ENCODE measurements around the gene UBA6. TPM values are rescaled to one million over a fixed set of nuclear protein-coding genes. Genes with fewer than 3 reads are reported as not detected.
"Not testable (repeated sequence)": the region's sequence is repeated elsewhere in the genome, so short reads cannot be mapped to it uniquely, and the experiment has no call there.

UBA6 gene
- total RNA-seq, 1 donor from 2014 or later: 39.8 TPM

DNA sequence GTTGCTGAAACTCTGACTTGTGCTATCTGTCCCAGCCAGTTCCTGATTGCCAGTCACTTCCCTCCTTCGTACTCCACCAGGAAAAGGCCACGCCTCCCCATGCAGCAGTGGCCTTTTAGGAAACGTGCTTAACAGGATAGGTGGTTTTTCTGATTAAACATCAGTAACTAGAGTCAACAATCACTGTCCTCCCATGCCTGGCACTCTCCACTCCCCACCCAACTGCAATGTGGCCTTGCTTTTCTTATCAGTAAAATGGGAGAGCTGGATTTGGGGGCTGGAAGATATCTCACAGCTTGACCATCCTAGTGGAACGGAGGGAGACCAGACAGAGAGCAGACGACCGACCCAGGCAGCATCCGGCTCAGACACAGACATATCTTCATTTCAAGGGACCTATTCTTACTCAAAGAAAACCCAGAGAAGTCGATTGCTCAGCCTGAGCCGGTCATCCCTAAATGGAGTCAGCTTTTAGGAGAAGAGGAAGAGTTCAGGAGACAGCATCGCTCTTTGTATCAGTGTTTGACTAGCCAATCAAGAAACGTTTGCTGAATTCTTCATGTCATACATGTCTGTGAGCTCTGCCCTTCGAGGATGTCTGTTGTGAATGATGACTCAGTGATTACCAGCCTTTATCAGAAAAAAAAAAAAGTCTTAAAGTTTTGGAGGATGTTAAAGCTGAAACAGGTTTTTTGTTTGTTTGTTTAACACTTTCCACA, 12.7 kb upstream of the UBA6 start:
- DNase-seq: no peak

DNA sequence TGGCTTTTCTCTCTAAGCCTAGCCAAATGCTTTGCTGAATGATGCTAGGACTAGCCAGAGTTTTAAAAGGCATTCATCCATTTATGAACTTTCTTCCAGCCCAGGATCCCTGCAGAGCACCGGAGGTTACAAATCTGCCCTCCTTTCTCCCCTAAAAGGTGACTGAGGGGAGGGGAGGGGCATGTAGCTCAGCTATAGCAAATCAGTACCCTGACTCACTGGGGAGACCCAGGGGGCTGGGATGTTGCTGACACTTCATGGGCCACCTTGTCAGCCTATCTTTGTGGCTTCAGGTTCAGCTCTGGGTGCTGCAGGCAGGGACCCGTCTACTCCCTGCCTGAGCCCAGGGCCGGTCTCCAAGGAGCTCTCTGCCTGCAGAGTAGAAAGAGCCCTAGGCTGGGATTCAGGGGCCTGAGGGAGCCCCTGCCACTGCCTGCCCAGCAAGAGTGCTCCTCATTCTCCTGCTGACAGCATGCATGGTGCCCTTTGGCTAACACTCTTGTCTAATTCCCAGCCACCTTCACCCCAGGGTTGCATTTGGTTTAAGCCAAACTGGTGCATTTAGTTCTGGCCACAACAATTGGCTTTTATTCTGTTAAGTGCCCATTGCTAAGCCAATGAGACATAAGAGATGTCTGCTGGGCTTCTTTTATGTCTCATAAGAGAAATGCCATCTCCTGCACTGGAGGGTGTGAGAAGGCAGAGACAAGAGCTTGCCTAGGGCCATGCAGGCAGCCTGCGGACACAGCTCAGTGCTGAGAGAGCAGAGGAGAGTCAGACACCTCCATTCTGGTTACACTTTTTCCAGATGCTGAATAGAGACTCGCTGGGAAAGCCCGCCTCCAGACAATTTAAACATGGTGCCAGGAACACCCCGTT, 11.9 kb upstream of the UBA6 start:
- no peak for DNase-seq

DNA sequence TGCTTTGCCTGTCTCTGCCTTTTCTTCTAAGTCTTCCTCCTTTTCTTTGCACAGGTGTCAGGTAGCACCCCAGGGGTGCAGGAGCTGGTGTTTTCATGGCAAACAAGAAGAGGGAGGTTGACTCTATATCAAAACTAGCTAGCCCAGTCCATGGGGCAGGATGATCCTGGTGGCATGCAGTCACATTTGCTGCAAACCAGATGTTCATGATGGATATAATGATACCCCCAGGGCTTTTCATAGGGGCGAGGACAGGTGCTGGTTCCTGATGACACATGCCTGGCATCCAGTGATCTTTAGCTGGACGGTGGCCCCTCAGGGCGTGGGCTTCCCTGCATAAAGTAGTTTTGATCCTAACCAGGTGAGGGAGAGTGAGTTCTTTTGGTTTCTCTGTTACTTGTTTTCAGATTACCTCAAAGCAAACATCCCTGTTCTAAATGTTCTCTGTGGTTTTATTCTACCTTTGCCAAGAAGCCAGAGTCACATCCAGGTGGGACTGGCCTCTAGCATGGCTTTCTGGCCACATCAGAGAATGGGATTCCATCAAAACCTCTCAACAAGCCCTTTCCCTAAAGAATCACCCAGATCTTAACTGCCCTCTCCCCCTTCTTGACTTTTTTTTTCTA, 11.2 kb upstream of the UBA6 start:
- DNase-seq: no peak

DNA sequence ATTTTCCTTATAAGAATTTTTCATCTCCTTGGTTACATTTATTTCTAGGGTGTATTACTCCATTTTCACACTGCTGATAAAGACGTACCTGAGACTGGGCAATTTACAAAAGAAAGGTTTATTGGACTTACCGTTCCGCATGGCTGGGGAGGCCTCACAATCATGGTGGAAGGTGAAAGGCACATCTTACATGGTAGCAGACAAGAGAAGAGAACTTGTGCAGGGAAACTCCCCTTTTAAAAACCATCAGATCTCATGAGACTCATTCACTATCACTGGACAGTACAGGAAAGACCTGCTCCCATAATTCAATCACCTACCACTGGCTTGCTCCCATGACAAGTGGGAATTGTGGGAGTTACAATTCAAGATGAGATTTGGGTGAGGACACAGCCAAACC, 5.7 kb upstream of the UBA6 start:
- DNase-seq: not testable (repeated sequence)

DNA sequence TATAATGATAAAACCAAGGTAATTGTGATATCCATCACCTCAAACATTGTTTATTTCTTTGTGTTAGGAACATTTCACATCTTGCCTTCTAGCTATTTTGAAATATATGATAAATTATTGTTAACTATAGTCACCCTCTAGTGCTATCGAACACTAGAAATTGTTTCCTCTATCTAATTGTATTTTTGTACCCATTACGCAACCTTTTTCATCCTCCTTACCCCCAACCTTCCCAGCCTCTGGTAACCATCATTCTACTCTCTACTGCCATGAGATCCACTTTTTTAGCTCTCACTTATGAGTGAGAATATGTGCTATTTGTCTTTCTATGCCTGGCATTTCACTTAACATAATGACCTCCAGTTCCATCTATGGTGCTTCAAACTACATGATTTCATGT, 3.9 kb upstream of the UBA6 start:
- DNase-seq: no peak

DNA sequence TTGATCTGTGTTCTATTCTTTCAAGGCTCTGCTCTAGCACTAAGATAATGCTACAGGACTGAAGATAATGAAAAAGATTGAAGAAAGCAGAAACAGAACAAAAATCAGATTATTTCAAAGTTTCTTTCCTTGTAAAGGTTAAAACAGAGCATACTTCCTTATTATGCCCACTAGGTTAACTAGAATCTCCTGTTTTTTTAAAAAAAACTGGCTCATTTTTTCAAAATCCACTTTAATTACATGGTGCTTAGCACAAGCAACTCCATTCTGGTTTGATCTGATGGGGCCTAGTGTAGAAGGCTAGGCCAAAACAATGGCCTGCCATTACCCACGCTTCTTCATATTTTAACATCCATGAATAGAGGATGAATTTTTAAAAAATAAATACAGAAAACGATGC, 1.2 kb upstream of the UBA6 start:
- DNase-seq: no peak

DNA sequence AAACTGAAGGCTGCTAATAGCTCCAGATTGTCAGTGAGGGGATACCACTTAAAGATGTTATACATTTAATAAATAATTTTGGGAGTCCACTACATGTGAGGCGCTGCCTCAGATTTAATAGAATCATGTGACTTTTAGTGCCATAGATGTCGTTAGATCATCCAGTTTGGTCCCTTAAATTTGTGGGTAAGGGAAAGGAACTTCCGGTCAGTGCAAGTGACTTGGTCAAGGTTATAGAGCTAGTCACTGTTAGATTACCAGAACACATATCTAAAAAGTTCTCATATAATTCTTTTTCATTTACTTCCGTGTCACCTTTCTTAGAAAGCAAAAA, 529 bp upstream of the UBA6 start:
- DNase-seq: peak; percentile 48

DNA sequence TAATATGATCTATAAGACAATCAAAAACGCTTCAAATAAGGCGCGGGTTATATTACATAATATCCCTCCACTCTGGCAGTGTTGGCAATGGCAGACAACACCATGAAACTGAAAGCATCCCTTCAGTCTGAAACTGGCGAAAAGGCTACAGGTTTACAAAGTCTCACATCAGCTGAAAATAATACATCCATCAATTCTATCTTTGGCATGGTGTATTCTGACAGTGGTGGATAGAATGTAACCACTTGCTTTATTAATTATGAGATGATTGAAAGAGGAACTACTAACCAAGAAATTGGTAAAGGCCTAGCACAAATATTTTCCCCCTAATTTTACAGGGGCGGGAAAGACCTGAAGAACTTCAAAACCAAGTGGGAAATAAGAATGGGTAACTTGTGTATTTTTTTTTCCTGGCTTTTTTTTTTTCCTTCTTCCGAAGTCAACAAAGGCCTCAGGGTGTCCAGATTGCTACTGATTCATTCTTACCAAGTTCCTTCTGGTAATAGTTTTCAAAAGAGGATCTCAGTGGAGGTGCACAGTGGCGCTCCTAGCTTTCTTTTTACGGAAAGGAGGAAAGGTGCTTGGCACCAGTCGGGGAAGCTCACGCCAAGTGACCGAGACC, 728 bp downstream of the UBA6 start:
- peak; percentile 9 for DNase-seq

DNA sequence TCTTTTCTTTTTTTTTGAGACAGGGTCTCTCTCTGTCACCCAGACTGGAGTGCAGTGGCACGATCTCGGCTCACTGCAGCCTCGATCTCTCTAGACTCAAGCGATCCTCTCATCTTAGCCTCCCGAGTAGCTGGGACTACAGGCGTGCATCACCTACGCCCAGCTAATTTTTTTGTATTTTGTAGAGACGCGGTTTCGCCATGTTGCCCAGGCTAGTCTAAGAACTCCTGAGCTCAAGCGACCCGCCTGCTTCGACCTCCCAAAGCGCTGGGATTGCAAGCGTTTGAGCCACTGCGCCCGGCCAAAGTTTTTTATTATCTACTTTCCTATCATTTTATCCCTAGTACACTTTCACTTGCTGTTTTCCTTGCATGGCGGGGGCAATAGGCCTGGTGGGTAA, 1.4 kb downstream of the UBA6 start:
- DNase-seq: no peak

DNA sequence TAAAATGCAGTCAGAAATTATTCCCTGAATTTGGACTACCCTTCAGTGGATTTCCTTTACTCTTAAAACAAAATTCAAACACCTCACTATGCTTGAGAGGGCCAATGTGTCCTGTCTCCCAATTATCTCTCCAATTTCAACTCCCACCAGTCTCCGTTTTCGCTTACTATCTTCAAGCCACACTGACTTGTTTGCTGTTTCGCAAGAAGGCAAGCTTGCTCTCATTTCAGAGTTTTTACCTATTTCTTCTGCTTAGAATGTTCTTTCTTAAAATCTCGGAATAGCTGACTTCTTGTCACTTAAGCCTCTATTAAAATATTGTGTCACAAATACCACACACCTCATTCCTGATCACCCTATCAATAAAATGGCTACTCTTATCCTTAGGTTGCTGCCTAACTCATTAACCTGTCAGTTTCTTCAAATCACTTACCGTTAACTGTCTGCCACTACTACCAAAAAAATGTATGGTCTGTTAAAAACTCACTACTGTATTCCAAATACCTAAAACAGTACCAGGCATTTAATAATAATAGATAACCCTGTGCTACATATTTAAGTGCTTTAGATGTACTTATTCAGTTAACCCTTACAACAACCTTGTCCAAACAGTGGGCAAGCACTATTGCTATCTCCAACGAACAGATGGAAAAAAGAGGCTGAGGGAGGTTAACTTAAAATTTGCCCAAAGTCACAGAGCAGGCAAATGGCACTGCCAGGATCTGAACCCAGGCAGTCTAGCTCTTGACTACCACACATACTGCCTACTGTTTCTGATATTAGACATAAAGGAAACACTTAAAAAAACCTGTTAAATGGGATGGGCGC, 2.9 kb downstream of the UBA6 start:
- DNase-seq: no peak

DNA sequence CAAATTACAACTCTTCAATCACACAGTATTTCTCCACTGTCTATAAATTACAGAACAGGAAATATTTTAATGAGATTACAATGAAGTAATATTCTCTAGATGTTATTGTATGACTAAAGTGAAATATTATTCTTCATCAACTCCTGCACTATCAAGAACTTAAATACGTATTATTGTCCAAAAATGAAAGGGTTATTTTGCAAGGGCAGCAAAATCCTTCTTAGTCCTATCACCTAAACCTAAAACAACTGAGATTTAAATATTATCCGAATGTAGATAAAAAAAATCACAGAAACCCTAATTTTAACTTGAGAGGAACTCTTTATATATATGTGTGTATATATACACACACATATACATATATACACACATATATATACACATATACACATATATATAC, 4.9 kb downstream of the UBA6 start:
- no peak for DNase-seq

DNA sequence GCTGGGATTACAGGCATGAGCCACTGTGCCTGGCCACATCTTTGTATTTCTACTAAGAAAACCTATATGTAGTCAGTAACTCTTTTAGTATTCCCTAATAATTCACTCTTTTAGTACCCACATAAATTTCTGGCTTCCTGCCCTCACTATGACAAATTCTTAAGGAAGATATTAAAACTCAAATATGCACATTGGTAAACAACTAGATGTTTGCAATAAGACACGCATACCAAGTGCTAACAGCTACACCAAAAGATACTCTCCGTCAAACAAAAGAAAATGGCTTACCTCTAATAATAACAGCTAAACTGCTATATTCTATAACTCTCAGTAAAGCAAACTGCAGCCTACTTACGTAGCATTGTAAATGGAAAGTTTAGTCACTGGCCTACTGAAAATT, 6.3 kb downstream of the UBA6 start:
- DNase-seq: no peak

DNA sequence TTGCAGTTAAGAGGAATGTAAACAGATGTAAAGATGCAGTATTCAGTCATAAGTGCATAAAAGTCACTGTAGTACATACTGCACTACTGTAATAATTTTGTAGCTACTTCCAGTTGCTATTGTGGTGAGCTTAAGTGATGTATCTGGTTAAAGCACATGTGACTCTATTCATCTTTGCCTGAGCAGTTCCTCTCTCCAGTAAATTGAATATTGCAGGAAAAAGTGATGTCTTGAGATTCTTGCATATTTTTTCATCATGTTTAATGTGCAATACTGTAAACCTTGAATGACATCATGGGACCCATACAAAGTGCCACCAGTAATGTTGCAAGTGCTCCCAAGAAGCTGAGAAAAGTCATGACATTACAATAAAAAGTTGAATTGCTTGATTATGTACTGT, 9.6 kb downstream of the UBA6 start:
- no peak for DNase-seq

DNA sequence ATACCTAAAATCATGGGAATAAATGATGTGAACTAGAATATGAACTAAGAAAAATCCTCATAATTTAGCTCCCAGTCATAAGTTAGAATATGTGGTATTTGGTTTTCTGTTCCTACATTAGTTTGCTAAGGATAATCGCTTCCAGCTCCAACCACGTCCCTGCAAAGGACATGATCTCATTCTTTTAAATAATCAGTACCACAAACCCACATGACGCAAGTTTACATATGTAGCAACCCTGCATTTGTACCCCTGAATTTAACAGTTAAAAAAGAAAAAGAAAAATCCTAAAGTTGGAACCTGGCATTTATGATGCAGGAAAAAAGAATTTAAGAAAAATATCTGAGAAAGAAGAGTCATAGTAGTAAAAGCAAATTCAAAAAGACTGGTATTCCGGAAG, 13.3 kb downstream of the UBA6 start:
- DNase-seq: no peak

DNA sequence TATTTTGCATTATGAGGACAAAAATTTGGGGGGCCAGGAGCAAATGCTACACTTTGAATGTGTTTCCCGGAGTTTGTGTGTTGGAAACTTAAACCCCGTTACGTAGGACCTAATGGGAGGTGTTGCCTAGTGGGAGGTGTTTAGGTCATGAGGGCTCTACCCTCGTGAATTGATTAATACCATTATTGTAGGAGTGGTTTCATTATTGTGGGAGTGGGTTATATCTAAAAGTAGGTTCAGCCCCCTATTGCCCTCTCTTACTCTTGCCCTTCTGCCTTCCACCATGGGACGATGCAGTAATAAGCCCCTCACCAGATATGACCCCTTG, 15.5 kb downstream of the UBA6 start:
- DNase-seq: no peak

DNA sequence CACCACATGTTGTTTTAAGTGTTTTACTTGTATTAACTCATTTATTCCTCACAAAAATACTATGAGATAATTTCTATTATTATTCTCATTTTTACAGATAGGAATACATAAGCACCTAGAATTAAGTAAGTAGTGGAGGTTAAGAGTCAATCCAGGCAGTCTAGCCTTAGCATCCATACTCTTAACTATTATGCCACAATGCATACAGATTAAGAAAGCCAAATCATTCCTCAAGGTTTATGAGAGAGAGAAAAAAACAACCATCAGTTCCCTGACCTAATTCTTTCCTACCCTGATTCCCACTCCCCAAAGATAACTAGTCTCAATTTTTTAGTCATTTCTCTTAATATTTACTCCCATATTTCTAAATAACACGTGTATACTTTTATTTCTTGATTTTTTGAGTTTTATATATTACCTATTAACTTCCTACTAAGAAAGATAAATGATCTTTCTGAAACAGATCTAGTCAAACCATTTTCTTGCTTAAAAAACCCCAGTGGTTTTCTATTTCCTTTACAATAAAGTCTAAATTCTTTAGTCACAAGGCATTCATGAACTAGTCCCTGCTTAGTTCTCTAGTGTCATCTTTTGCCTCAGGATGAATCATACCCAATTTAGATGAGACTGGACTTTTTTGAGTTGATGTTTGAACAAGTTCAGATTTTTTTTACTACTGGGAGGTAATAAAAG, 16.0 kb downstream of the UBA6 start:
- DNase-seq: no peak

DNA sequence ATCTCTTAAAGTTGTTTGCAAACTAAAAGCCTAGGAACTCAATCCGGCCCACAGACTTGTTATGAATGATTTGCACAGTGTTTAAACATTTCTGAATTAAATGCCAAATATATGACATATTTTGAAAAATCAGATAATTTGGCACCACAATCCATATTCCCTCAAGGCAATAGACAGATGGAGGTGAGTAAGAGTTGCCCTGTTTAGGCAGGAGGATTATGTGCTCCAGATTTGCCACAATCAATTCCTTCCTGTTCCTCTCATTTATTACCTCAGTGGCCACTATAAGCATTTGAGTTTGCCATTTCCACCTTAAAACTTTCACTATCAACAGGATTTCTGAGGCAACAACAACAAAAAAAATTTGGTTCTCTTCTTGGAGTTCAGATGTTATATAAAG, 18.7 kb downstream of the UBA6 start:
- DNase-seq: no peak

DNA sequence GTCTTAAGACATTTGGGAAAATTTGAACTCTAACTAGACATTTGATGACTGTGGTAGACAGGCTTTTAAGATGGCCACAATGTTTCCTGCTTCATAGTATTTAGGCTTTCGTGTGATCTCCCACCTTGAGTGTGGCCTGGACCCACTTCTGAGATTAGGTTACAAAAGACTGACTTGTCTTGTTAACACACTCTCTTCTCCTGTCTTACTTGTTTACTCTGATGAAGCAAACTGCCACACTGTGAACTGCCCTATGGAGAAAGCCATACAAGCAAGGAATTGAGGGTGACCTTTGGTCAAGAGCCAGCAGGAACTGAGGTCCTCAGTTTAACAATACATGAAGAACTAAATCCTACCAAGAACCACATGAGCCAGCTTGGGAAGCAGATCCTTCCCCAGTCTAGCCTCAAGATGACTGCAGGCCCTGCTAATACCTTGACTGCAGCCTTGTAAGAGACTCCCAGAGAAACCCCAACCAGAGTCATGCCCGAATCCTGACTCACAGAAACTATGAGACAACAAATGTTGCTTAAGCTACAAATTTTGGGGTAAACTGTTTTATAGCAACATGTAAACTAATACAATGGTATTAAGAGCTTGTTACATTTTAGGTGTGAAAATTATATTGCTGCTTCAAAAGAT, 20.3 kb downstream of the UBA6 start:
- DNase-seq: no peak

DNA sequence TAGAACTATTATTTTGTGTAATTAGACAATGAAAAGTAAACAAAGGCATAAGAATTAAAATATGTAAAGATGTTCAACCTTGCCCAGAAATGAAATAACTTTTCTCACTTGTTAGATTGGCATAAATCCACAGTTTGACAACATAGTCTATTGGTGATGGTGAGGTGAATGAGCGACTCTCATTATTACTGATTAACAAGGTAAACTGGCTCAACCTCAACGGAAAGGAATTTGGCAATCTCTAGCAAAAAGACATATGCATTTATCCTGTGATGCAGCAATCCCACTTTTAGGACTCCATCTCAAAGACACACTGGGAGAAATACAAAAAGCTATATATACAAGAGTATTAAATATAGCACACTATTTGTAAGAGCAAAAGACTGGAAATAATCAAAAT, 22.3 kb downstream of the UBA6 start:
- DNase-seq: no peak

DNA sequence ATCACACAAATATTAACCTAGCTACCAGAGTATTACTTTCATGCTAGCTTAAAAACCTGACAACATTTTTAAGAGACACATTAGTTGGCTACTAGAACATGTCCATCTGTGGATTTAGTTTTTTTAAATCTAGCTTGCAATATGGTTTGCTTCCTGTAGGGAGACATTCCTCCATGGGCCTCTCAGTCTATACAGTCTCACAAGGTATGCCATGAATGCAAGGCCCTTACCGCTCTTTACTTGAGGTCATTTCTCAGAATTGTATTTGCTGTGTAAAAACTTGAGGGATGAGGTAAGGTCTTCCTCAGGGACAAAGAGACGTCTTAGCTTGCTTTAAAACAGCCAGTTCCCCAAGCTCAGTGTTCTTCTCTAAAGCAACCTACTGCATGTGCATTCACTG, 26.9 kb downstream of the UBA6 start:
- no peak for DNase-seq

DNA sequence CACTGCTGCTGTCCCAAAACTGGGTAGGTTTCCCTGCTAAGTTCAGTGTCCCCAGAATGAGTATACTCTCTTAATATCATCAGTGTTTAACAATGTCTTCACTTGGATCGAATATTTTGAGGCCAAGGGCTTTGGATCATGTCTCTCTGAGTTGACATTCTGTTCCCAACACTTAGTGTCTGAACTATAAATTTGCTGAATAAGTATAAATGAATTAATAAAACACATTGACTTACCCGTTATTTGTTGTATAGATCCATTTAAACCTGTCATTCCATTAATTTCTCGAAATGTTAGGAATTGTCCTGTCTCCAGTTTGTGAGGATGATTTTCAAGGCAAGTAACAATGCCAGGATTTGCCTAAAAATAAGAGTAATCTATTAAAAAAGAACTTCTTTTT, 32.6 kb downstream of the UBA6 start:
- DNase-seq: no peak
